WTC11 (cell line): ENCODE measurements around the gene FMNL2.

Experiments used
- ESRRA ChIP-seq: sonication (generic); formaldehyde crosslinking; IDR thresholded peaks from 2 replicates; pipeline ENCODE4 v1.8.1; 2022; ENCODE audit warnings: mild to moderate bottlenecking, missing genetic modification reagents, borderline replicate concordance
- NFYB ChIP-seq: sonication (generic); formaldehyde crosslinking; conservative IDR thresholded peaks from 2 replicates; pipeline ENCODE4 v1.8.0; 2022; ENCODE audit warnings: low read depth, missing genetic modification reagents
- NR1H2 ChIP-seq: sonication (generic); formaldehyde crosslinking; IDR thresholded peaks from 2 replicates; pipeline ENCODE4 v1.9.0; 2021; ENCODE audit warnings: mild to moderate bottlenecking, moderate library complexity, missing genetic modification reagents
- NR2C2 ChIP-seq: sonication (generic); formaldehyde crosslinking; IDR thresholded peaks from 2 replicates; pipeline ENCODE4 v1.8.0; 2022; ENCODE audit warnings: mild to moderate bottlenecking, missing genetic modification reagents
- TEAD4 ChIP-seq: sonication (generic); formaldehyde crosslinking; IDR thresholded peaks from 2 replicates; pipeline ENCODE4 v1.8.0; 2022; ENCODE audit warnings: mild to moderate bottlenecking, missing genetic modification reagents
- ZNF671 ChIP-seq: fragments of 250-450 bp; sonication (Bioruptor Pico); IDR thresholded peaks from 2 replicates; pipeline ENCODE4 v1.8.0; 2021; ENCODE audit warnings: mild to moderate bottlenecking
- TF ChIP-seq, protein P1 (sequence below): sonication (generic); formaldehyde crosslinking; IDR thresholded peaks from 2 replicates; pipeline ENCODE4 v1.8.0; 2022; ENCODE audit warnings: mild to moderate bottlenecking, missing genetic modification reagents
- TF ChIP-seq, protein P2 (sequence below): sonication (generic); formaldehyde crosslinking; conservative IDR thresholded peaks from 2 replicates; pipeline ENCODE4 v1.8.1; 2023; ENCODE audit warnings: mild to moderate bottlenecking, low read depth, missing genetic modification reagents, moderate library complexity
- TF ChIP-seq, protein P3 (sequence below): sonication (generic); formaldehyde crosslinking; IDR thresholded peaks from 2 replicates; pipeline ENCODE4 v1.8.1; 2023; ENCODE audit warnings: mild to moderate bottlenecking, missing genetic modification reagents, moderate library complexity
- TF ChIP-seq, protein P4 (sequence below): sonication (generic); formaldehyde crosslinking; IDR thresholded peaks from 2 replicates; pipeline ENCODE4 v1.8.0; 2023; ENCODE audit warnings: missing genetic modification reagents
- TF ChIP-seq, protein P5 (sequence below): fragments of 200-600 bp; IDR thresholded peaks from 2 replicates; pipeline ENCODE4 v1.8.0; 2022; ENCODE audit warnings: antibody characterized with exemption
- TF ChIP-seq, protein P6 (sequence below): sonication (generic); formaldehyde crosslinking; IDR thresholded peaks from 2 replicates; pipeline ENCODE4 v1.8.1; 2023; ENCODE audit warnings: mild to moderate bottlenecking, missing genetic modification reagents, moderate library complexity
- TF ChIP-seq, protein P7 (sequence below): sonication (generic); formaldehyde crosslinking; IDR thresholded peaks from 2 replicates; pipeline ENCODE4 v1.8.1; 2022; ENCODE audit warnings: missing genetic modification reagents, borderline replicate concordance
- TF ChIP-seq, protein P8 (sequence below): fragments of 250-450 bp; sonication (Bioruptor Pico); IDR thresholded peaks from 2 replicates; pipeline ENCODE4 v1.9.0; 2021; ENCODE audit warnings: mild to moderate bottlenecking

DNA sequence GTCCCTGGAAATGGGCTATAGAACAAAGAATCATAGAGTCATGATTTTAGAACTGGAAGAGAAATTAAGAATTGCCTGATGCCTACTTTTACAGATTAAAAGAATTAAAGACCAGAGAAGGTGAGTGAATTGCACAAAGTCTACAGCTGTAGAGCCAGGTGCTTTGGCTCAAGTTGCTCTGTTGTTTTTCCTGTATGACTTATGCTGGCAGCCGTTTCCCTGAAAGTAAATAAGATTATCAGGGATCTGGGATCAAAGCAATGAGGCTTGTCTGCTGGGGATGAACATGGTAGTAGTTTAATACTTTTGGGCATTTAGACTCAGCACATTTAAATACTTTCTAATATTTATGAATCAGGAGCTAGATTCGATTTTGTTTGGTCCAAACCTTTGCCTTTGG is 215.4 kb downstream of the FMNL2 start:
- TF ChIP-seq, protein P1, sequence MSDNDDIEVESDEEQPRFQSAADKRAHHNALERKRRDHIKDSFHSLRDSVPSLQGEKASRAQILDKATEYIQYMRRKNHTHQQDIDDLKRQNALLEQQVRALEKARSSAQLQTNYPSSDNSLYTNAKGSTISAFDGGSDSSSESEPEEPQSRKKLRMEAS: no peak
- TF ChIP-seq, protein P2, sequence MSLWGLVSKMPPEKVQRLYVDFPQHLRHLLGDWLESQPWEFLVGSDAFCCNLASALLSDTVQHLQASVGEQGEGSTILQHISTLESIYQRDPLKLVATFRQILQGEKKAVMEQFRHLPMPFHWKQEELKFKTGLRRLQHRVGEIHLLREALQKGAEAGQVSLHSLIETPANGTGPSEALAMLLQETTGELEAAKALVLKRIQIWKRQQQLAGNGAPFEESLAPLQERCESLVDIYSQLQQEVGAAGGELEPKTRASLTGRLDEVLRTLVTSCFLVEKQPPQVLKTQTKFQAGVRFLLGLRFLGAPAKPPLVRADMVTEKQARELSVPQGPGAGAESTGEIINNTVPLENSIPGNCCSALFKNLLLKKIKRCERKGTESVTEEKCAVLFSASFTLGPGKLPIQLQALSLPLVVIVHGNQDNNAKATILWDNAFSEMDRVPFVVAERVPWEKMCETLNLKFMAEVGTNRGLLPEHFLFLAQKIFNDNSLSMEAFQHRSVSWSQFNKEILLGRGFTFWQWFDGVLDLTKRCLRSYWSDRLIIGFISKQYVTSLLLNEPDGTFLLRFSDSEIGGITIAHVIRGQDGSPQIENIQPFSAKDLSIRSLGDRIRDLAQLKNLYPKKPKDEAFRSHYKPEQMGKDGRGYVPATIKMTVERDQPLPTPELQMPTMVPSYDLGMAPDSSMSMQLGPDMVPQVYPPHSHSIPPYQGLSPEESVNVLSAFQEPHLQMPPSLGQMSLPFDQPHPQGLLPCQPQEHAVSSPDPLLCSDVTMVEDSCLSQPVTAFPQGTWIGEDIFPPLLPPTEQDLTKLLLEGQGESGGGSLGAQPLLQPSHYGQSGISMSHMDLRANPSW (CRISPR knock-in tag): no peak
- TF ChIP-seq TEAD4 (CRISPR knock-in tag) (no peak), NFYB (CRISPR knock-in tag) (no peak), ZNF671 (no peak), NR2C2 (CRISPR knock-in tag) (no peak), NR1H2 (CRISPR knock-in tag) (no peak), ESRRA (CRISPR knock-in tag) (no peak)
- TF ChIP-seq, protein P3, sequence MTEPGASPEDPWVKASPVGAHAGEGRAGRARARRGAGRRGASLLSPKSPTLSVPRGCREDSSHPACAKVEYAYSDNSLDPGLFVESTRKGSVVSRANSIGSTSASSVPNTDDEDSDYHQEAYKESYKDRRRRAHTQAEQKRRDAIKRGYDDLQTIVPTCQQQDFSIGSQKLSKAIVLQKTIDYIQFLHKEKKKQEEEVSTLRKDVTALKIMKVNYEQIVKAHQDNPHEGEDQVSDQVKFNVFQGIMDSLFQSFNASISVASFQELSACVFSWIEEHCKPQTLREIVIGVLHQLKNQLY: no peak
- TF ChIP-seq, protein P4, sequence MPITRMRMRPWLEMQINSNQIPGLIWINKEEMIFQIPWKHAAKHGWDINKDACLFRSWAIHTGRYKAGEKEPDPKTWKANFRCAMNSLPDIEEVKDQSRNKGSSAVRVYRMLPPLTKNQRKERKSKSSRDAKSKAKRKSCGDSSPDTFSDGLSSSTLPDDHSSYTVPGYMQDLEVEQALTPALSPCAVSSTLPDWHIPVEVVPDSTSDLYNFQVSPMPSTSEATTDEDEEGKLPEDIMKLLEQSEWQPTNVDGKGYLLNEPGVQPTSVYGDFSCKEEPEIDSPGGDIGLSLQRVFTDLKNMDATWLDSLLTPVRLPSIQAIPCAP: no peak
- TF ChIP-seq, protein P5, sequence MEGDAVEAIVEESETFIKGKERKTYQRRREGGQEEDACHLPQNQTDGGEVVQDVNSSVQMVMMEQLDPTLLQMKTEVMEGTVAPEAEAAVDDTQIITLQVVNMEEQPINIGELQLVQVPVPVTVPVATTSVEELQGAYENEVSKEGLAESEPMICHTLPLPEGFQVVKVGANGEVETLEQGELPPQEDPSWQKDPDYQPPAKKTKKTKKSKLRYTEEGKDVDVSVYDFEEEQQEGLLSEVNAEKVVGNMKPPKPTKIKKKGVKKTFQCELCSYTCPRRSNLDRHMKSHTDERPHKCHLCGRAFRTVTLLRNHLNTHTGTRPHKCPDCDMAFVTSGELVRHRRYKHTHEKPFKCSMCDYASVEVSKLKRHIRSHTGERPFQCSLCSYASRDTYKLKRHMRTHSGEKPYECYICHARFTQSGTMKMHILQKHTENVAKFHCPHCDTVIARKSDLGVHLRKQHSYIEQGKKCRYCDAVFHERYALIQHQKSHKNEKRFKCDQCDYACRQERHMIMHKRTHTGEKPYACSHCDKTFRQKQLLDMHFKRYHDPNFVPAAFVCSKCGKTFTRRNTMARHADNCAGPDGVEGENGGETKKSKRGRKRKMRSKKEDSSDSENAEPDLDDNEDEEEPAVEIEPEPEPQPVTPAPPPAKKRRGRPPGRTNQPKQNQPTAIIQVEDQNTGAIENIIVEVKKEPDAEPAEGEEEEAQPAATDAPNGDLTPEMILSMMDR: no peak
- TF ChIP-seq, protein P6, sequence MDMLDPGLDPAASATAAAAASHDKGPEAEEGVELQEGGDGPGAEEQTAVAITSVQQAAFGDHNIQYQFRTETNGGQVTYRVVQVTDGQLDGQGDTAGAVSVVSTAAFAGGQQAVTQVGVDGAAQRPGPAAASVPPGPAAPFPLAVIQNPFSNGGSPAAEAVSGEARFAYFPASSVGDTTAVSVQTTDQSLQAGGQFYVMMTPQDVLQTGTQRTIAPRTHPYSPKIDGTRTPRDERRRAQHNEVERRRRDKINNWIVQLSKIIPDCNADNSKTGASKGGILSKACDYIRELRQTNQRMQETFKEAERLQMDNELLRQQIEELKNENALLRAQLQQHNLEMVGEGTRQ (CRISPR knock-in tag): no peak
- TF ChIP-seq, protein P7, sequence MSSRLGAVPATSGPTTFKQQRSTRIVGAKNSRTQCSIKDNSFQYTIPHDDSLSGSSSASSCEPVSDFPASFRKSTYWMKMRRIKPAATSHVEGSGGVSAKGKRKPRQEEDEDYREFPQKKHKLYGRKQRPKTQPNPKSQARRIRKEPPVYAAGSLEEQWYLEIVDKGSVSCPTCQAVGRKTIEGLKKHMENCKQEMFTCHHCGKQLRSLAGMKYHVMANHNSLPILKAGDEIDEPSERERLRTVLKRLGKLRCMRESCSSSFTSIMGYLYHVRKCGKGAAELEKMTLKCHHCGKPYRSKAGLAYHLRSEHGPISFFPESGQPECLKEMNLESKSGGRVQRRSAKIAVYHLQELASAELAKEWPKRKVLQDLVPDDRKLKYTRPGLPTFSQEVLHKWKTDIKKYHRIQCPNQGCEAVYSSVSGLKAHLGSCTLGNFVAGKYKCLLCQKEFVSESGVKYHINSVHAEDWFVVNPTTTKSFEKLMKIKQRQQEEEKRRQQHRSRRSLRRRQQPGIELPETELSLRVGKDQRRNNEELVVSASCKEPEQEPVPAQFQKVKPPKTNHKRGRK (CRISPR knock-in tag): no peak
- TF ChIP-seq, protein P8, sequence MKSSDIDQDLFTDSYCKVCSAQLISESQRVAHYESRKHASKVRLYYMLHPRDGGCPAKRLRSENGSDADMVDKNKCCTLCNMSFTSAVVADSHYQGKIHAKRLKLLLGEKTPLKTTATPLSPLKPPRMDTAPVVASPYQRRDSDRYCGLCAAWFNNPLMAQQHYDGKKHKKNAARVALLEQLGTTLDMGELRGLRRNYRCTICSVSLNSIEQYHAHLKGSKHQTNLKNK (CRISPR knock-in tag): no peak
